Measurements from ENCODE around the gene RSPH9. TPM values are rescaled to one million over a fixed set of nuclear protein-coding genes. Genes with fewer than 3 reads are reported as not detected.

Gene RSPH9
- total and polyA plus RNA-seq, 2 donors (not counting 3 experiments of a cell fraction or from before 2014, with no cell fraction given) = 0.18 to 0.27 TPM

DNA sequence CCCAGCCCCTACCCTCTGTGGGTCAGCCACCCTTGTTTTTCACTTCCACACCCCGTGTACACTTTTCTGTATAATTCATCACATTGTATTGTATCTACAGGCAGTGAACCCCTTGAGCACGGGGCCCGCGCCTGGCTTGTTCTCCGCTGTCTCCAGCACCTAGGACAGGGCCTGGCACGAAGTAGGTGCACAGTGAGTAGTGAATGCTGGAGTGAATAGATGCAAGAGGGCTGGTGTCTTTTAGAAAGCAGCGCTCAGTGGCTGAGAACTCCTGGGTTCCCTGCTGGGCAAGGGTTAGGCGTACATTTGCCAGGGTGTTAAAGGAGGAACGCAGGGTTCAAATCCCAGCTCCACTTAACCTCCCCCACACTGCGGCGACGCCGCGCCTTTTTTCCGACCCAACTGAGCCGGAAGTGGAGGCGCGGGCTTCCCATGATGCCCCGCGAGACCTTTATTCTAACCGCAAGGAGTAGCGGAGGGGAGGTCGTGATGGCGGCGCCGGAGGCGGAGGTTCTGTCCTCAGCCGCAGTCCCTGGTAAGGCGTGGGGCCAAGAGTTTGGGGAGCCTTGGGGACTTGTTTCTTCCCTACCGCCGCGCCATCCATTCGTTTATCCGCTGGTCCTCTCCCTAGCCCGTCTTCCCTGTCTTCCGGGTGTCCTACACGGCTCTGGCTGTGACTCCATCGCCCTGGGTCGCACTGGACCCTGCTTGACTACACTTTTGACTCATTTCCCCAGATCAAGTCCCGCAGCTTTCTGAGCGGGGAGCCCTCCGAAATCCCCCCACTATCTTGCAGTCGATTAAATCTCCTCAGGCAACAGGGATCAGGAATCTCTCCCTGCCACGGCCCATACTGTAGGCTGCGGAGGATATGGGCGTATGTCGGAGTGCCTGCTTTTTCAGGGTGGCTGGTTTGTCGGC lies 9.2 kb upstream of the RSPH9 start, which contains the start of gene MAD2L1BP:
Gene MAD2L1BP (plus strand): TSS at position 454 of the 921 bp plus-strand sequence. CDS start 36 bp downstream, at position 490.
- TF ChIP-seq POLR2A (IDR thresholded peaks at IDR 0.05; ENCODE audit: low read depth, low read length) (peak; percentile 98), EZH2 (IDR thresholded peaks at IDR 0.05; ENCODE audit: borderline replicate concordance, low read depth, low read length, severe bottlenecking) (no peak), POLR2AphosphoS5 (IDR thresholded peaks at IDR 0.05; ENCODE audit: insufficient read depth, low read depth, low read length) (peak; percentile 94)
- H4K20me1 ChIP-seq (replicated peaks; ENCODE audit: control insufficient read depth, extremely low read depth, insufficient read depth, low read length) = no peaks in the 10 kb centered on the region
- peak within 1 kb of the TSS; percentile 57 for H3K27ac ChIP-seq (ENCODE audit: insufficient read depth, low read depth, low read length)
- dilution Hi-C loops (cut with MboI; ENCODE audit: extremely low pct_ligation_motif_present, low sequenced_read_pairs) (no loop called here), intact Hi-C loops (cut with micrococcal nuclease) (loop anchor here (1.0 kb wide), 1 partner anchor 10 kb away; the partner anchor contains the start of gene RSPH9)
- H3K9me1 ChIP-seq (replicated peaks; ENCODE audit: control insufficient read depth, extremely low read depth, insufficient read depth, low read length) = no peaks in the 10 kb centered on the region
- peaks cover 10% of the 10 kb centered on the region for H3K4me1 ChIP-seq (ENCODE audit: control insufficient read depth, extremely low read depth, insufficient read depth, low read length)
- peak within 1 kb of the TSS; percentile 86 for H3K4me2 ChIP-seq (ENCODE audit: insufficient read depth, low read length)
- DNase-seq (ENCODE audit: low read depth, low spot score) = peak; percentile 76
- ChIA-PET POLR2A (interaction anchor here (0.6 kb wide), 1 partner anchor 465 kb away, joined by 10 read pairs; no protein-coding TSS in a partner anchor), CTCF (interaction anchor here (0.8 to 1.5 kb wide), 7 partner anchors 8 to 443 kb away, joined by 3 to 5 read pairs (median 4); partner anchors contain the start of gene RSPH9)
- H3K36me3 ChIP-seq (ENCODE audit: control insufficient read depth in 2 of 2, extremely low read depth in 1 of 2, insufficient read depth in 2 of 2, low read length in 2 of 2) = peaks cover 10 to 12% of the 10 kb centered on the region in 2 experiments
- H3K79me2 ChIP-seq (ENCODE audit: control insufficient read depth, insufficient read depth, low read length) = peaks cover 41% of the 10 kb centered on the region
- no peaks in the 10 kb centered on the region for H3K9me3 ChIP-seq (replicated peaks; ENCODE audit: control insufficient read depth, insufficient read depth, low read length)
- H3K27me3 ChIP-seq (ENCODE audit: control insufficient read depth in 2 of 2, insufficient read depth in 2 of 2, low read length in 2 of 2) = no peaks in the 10 kb centered on the region
- peak within 1 kb of the TSS; percentile 69 for H2AFZ ChIP-seq (ENCODE audit: low read depth, low read length)
- peak within 1 kb of the TSS; percentile 79 for H3K9ac ChIP-seq (replicated peaks; ENCODE audit: extremely low read depth, insufficient read depth, low read length)
- H3K4me3 ChIP-seq (replicated peaks in 1 of 3; ENCODE audit: insufficient read depth in 1 of 3, low read depth in 1 of 3, low read length in 3 of 3) = peak within 1 kb of the TSS; percentile 71 to 91 (median 81)
- BruUV-seq (replicated peaks) = no TSS peak
- peak; percentile 90 for FAIRE-seq

DNA sequence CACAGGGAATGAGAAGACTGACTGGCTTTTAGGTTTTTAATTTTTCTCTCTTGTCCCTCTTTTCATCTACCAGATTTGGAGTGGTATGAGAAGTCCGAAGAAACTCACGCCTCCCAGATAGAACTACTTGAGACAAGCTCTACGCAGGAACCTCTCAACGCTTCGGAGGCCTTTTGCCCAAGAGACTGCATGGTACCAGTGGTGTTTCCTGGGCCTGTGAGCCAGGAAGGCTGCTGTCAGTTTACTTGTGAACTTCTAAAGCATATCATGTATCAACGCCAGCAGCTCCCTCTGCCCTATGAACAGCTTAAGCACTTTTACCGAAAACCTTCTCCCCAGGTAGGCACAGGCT lies 8.6 kb upstream of the RSPH9 start:
- no peaks in the 10 kb centered on the region for H3K9me3 ChIP-seq (replicated peaks; ENCODE audit: control insufficient read depth, insufficient read depth, low read length)
- FAIRE-seq = no peak
- H3K9ac ChIP-seq (replicated peaks; ENCODE audit: extremely low read depth, insufficient read depth, low read length) = peak overlapping the region; percentile 79
- TF ChIP-seq FOS (IDR thresholded peaks at IDR 0.05; ENCODE audit: borderline replicate concordance, insufficient read depth, low read length) = no peak
- TF ChIP-seq, protein P1, sequence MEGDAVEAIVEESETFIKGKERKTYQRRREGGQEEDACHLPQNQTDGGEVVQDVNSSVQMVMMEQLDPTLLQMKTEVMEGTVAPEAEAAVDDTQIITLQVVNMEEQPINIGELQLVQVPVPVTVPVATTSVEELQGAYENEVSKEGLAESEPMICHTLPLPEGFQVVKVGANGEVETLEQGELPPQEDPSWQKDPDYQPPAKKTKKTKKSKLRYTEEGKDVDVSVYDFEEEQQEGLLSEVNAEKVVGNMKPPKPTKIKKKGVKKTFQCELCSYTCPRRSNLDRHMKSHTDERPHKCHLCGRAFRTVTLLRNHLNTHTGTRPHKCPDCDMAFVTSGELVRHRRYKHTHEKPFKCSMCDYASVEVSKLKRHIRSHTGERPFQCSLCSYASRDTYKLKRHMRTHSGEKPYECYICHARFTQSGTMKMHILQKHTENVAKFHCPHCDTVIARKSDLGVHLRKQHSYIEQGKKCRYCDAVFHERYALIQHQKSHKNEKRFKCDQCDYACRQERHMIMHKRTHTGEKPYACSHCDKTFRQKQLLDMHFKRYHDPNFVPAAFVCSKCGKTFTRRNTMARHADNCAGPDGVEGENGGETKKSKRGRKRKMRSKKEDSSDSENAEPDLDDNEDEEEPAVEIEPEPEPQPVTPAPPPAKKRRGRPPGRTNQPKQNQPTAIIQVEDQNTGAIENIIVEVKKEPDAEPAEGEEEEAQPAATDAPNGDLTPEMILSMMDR (IDR thresholded peaks at IDR 0.05; ENCODE audit: extremely low read depth in 1 of 2, insufficient read depth in 1 of 2, low read depth in 1 of 2, low read length in 2 of 2) = no peak
- no peak for TF ChIP-seq POLR2AphosphoS5 (IDR thresholded peaks at IDR 0.05; ENCODE audit: insufficient read depth, low read depth, low read length)
- TF ChIP-seq JUN (IDR thresholded peaks at IDR 0.05; ENCODE audit: borderline replicate concordance, insufficient read depth, insufficient read length, low read depth) = no peak
- TF ChIP-seq EZH2 (IDR thresholded peaks at IDR 0.05; ENCODE audit: borderline replicate concordance, low read depth, low read length, severe bottlenecking) = no peak
- TF ChIP-seq POLR2A (IDR thresholded peaks at IDR 0.05; ENCODE audit: low read depth, low read length) = no peak
- TF ChIP-seq MYC (IDR thresholded peaks at IDR 0.05; ENCODE audit: low read depth, low read length) = no peak
- TF ChIP-seq, protein P2, sequence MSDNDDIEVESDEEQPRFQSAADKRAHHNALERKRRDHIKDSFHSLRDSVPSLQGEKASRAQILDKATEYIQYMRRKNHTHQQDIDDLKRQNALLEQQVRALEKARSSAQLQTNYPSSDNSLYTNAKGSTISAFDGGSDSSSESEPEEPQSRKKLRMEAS (IDR thresholded peaks at IDR 0.05; ENCODE audit: insufficient read depth, insufficient read length) = no peak
- peak overlapping the region; percentile 86 for H3K4me2 ChIP-seq (ENCODE audit: insufficient read depth, low read length)
- peaks cover 41% of the 10 kb centered on the region for H3K79me2 ChIP-seq (ENCODE audit: control insufficient read depth, insufficient read depth, low read length)
- H3K9me1 ChIP-seq (replicated peaks; ENCODE audit: control insufficient read depth, extremely low read depth, insufficient read depth, low read length) = no peaks in the 10 kb centered on the region
- no peaks in the 10 kb centered on the region for H4K20me1 ChIP-seq (replicated peaks; ENCODE audit: control insufficient read depth, extremely low read depth, insufficient read depth, low read length)
- dilution Hi-C loops (cut with MboI; ENCODE audit: extremely low pct_ligation_motif_present, low sequenced_read_pairs) = no loop called here
- DNase-seq (ENCODE audit: low read depth, low spot score) = no peak
- H3K4me1 ChIP-seq (ENCODE audit: control insufficient read depth, extremely low read depth, insufficient read depth, low read length) = peaks cover 10% of the 10 kb centered on the region
- no TSS peak for BruUV-seq (replicated peaks)
- POLR2A ChIA-PET = no interaction called here
- no peaks in the 10 kb centered on the region for H3K27me3 ChIP-seq (ENCODE audit: control insufficient read depth in 2 of 2, insufficient read depth in 2 of 2, low read length in 2 of 2)
- peaks cover 10 to 12% of the 10 kb centered on the region in 2 experiments for H3K36me3 ChIP-seq (ENCODE audit: control insufficient read depth in 2 of 2, extremely low read depth in 1 of 2, insufficient read depth in 2 of 2, low read length in 2 of 2)
- peak overlapping the region; percentile 71 to 91 (median 81) for H3K4me3 ChIP-seq (replicated peaks in 1 of 3; ENCODE audit: insufficient read depth in 1 of 3, low read depth in 1 of 3, low read length in 3 of 3)
- intact Hi-C loops (cut with micrococcal nuclease) = loop anchor here (1.0 kb wide), 1 partner anchor 9 kb away; the partner anchor contains the start of gene RSPH9
- peak overlapping the region; percentile 69 for H2AFZ ChIP-seq (ENCODE audit: low read depth, low read length)
- H3K27ac ChIP-seq (ENCODE audit: insufficient read depth, low read depth, low read length) = peak overlapping the region; percentile 57
- CTCF ChIA-PET = interaction anchor here (0.8 to 1.5 kb wide), 7 partner anchors 9 to 442 kb away, joined by 3 to 5 read pairs (median 4); partner anchors contain the start of gene RSPH9

Measured in endothelial cell of umbilical vein (primary cell).